COLO829 (cell line): ENCODE data around the gene CAPN15.

Experiments used
- DNase-seq: peaks from one replicate; pipeline ENCODE4 v3.0.0; 2012; ENCODE audit warnings: low spot score

CAPN15 gene

DNA sequence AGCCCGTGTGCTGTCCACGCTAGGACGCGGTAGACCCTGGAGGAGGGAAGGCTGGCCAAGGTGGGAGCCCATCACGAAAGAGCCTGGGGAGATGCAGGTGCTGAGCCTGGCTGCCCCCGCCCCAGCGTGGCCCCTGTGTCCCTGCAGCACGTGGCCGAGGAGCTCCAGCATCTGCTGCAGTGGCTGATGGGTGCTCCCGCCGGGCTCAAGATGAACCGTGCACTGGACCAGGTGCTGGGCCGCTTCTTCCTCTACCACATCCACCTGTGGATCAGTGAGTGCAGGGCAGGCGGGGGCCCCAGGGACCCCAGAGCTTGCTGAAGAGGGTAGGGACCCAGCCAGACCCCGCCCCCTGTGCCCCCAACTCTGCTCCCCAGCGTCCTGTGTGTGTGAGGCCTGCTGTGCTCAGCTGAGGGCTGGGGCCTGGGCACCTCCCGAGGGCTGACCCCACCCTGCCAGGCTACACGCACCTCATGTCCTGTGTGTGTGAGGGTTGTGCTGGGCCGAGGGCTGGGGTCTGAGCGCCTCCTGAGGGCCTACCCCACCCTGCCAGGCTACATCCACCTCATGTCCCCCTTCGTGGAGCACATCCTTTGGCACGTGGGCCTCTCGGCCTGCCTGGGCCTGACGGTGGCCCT is 50.8 kb downstream of the CAPN15 start:
- DNase-seq, result no peak

DNA sequence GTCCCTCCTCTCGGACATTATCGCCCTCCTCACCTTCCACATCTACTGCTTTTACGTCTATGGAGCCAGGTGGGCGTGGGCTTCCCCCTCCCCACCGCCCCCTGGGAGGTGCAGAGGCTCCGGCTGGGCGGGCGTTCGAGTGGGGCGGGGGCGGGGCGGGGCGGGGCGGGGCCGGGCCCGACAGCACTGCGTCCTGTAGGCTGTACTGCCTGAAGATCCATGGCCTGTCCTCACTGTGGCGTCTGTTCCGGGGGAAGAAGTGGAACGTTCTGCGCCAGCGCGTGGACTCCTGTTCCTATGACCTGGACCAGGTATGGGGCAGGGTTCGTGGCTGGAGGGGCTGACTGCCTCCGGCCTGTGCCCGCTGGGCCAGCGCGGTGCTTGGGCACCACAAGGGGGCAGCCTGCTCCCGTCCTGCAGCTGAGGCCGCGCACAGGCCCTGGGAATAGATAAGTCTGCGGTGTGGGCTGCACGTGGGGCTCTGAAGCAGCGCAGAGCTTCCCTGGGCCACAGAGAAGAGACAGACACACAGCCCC is 51.4 kb downstream of the CAPN15 start:
- peak; percentile 39 for DNase-seq

DNA sequence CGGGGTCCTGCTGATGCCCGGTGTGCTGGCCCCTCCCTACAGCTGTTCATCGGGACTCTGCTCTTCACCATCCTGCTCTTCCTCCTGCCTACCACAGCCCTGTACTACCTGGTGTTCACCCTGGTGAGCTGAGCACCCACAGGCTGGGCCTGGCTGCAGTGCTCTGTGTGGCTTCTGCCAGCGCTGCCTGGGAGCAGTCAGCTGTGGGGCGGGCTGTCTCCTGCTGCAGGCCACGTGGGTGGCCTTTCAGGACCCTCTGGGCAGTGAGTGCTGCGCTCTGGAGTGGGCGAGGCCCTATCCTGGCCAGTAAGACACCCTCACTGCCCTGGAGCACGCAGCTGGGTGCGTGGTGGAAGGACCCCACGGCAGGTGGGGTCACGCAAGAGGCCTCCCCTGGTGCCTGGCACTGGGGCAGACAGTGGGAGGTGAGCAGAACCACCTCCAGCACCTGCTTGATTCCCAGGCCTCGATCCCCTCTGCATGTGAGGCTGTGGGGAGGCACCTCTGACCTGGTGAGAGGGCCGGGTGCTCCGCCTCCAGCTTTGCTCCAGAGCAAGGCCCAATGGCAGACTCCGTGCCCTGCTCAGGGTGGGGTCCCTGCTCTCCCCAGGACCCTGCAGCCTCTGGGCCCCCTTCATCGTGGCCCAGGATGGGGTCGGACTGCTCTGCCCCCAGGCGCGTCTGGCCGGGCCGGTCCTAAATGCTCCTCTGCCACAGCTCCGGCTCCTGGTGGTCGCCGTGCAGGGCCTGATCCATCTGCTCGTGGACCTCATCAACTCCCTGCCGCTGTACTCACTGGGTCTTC is 52.8 kb downstream of the CAPN15 start:
- no peak for DNase-seq

DNA sequence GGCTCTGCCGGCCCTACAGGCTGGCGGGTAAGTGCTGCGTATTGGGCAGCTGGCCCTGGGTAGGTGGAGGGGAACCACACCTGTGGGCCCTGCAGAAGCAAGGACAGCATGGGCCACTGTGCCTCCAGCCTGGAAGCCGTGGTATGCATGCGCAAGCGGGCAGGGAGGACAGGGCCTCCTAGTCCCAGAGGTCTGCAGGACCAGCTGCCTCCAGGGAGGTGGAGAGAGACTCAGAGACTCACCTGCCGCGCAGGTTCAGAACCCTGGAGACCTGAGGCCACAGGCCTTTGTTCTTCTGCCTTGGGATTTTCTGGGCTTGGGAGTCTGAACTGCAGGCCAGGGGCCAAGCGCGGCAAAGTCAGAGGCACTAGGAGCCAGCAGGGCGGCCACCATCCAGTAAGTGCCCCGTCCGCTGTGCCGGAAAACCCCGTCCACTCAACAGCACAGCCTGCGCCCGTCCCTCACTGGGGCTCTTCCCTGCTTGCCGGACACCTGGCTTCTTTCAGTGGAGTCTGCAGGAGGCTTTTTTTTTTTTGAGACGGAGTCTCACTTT is 53.5 kb downstream of the CAPN15 start:
- no peak for DNase-seq

DNA sequence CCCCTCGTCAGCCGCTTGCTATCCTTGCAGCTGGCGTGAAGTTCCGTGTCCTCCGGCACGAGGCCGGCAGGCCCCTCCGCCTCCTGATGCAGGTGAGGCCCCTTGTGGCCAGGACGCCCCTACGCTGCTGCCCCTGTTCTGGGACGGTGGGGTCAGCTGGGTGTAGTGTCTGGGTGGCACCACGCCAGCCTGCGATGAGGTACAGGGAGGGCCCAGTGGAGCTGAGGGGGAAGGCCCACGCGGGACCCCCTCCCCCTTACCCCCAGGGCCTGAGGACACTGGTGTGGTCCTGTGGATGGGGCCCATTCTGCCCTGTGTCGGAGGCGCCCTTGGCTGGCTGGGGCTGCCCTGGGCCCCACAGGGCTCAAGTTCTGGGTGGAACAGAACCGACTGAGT is 54.7 kb downstream of the CAPN15 start:
- DNase-seq, result no peak

DNA sequence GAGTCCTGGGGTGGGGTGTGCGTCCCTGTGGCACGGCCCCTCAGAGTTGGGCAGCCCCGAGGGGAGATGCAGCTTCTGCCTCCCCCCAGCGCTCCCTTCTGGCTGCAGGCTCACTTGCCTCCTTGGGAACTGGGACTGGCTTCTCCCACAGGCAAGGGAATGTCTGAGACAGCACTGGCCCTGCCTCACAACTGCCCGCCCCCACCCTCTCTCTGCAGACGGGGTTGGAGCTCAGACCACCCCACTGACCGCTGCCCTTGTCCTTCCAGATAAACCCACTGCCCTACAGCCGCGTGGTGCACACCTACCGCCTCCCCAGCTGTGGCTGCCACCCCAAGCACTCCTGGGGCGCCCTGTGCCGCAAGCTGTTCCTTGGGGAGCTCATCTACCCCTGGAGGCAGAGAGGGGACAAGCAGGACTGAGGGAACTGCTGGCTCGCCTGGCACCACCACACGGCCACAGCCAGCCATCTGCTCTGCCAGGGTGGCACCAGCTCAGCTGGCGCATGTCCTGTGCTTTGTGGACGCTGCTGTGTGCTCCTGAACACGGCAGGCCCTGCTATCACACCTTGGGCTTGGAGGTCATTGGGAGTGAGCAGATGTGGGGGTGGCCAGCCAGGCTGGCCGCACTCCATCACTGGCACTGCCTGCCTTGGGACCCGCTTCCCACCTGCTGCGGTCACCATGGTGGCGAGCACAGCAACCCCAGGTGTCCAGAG is 55.3 kb downstream of the CAPN15 start:
- DNase-seq, result no peak

DNA sequence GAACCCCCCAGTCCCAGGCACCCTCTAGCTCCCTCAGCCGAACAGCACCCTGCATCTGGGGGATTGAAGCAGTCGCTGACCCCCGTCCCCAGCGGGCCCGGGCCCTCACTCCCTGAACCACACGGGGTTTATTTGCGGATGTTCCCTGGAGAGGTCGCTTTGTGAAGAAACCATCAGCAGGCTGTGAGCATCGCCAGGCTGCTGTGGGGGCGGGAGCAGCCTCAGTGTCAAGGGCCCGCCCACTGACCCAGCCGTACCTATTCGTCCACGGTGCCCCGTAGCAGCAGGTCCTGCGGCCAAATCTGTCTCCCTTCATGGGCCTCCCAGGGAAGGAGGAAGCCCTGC is 55.9 kb downstream of the CAPN15 start:
- DNase-seq, result no peak

DNA sequence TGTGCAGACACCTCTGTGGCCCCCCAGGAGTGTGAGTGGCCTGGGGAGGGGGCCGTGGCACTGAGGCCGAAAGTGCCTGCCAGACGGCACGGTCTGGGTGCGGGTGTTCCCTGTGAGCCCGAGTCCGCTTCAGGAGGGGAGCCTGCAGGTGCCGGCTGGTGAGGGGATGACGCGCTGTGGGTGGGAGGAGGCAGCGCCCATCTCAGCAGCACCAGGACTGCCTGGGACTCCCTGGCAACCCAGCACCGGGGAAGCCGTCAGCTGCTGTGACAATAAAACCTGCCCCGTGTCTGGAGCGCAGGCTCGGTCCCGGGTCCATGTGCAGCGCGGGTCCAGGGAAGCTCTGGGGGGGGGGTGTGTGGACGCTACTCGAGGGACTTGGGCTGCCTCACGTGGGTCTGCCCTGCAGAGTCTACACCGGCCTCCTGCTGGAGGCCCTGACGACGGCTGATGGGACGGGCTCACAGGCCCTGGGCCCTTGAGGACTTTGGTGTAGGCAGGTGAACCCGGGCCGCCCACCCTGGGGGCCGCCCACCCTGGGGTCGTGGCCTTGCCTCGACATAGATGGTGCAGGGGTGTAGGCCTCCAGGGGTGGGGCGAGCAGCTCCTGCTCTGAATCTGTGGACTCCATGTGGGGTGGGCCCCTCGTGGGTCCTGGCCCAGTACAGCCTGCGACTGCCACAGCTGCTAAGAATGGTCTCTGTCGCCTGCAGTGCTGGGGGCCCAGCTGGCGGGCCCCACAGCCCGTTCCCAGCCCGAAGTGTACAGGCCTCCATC is 56.5 kb downstream of the CAPN15 start:
- no peak for DNase-seq

DNA sequence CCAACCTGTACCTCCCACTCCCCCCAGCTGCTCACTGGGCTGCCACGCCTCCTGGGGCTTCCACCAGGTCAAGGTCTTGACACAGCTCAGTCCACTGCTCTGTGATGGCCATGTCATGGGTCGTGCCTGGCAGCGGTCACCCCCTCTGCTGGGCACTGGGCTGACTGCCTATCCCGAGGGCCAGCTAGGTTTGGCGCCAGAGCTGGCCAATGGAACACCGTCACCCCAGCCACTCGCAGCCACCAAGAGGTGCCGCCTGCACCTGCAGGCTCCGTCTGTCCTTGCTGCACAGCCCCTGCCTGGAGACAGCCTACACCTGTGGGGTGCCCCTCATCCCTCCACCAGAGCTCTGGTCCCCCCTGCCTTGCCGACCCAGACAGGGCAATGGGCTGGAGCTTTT is 57.8 kb downstream of the CAPN15 start:
- no peak for DNase-seq

DNA sequence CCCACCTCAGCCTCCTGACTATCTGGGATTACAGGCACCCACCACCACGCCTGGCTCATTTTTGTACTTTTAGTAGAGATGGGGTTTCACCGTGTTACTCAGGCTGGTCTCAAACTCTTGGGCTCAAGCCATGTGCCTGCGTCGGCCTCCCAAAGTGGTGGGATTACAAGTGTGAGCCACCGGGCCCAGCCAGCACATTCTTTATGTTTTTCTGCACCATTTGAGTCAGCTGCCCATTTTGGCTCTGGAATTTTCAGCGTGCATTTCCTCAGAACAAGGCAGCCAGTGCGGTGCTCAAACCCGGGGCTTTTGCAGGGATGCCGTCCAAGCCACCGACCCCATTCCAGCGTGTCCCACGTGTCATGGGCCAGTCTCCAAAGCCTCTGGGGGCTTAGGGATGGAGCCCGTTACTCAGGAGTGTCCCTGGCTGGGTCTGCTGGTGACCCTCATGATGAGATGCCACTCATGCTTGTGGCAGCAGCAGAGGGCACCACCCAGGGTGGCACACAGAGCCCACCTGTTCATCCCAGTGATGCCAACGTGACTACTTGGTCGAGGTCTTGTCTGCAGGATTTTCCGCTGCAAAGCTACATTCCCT is 58.6 kb downstream of the CAPN15 start:
- DNase-seq, result no peak

DNA sequence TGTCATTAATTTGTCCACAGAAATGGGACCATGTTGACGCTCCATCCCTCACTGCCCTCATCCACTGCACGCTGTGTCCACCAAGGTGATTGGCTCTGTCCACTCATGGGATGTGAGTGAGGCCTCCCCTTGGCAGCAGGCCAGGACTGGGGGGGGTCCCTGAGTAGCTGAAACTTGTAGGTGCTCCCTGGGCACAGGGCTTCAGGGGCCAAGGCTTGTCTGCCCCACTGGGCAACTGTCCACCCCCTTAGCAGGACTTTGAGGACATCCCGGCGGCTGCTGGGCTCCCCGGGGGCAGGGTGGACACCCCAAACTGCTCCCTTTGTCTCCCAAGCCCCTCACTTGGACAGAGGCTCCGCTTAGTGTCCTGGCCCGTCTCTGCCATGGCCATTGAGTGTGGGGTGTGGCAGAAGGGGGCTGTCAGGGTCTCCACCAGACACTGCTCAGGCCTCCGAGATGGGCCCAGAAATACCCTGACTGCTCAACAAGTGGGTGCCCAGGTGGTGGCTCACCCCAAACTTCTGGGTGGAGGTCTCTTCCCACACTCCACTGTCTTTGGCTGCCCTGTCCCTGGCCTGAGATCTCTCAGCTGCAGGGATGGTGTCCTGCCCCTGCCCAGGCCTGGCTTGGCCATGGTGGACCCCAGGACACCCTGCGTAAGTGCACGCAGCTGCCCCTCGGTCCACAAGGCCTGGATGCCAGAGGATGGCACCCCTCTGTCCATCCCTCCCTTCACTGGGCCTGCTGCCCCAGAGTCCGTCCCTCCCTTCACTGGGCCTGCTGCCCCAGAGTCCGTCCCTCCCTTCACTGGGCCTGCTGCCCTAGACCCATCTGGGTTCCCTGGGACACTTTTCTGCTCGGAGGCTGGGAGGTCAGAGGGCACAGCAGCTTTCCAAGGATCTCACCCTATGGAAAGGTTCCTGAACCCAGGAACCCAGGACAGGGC is 59.4 kb downstream of the CAPN15 start:
- no peak for DNase-seq

DNA sequence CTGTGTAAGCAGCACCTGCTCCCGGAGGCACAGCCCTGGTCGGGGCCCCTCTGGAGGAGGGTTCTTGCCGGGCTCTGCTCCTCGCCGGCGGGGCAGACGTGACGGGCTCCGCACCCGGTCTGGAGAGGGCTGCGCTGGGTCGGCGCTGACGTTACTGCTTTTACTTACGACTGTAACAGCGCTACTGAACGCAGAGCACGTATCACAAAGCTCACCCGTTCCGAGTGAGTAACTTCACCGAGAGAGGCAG is 61.1 kb downstream of the CAPN15 start:
- no peak for DNase-seq

DNA sequence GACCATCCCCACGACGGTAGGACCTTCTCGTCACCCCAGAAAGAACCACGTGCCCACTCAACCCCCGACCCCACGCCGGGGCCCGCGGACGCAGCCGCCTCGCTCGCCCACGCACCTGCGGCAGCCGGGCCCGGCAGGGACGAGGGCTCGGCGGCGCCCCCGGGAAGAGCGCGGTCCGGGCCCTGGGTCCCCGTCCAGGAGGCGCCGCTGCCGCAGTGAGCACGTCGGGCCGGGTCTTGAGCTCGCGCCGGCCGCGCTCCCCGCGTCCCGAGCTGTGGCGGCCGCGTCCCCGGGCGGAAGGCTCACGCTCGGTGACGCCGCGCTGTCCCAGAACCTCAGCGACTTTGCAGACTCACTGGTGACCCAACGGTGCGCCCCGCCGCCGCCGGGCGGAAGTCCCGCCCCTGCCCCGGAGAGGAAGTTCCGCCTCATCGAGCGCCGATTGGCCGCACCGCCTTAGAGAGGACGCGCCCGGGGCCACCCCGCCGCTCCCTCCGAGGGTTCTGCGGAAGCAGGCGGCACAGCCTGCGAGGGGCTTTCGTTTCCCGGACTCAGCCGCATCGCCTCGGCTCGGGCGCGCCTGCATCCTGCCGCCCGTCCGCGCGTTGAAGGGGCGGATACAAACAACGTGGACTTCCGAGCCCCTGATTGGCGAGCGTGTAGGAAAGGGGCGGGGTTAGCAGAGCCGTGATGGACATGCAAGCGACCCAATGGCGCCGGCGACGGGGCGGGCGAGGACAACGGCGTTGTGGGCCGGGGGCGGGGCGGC is 61.6 kb downstream of the CAPN15 start:
- DNase-seq, result peak; percentile 86

DNA sequence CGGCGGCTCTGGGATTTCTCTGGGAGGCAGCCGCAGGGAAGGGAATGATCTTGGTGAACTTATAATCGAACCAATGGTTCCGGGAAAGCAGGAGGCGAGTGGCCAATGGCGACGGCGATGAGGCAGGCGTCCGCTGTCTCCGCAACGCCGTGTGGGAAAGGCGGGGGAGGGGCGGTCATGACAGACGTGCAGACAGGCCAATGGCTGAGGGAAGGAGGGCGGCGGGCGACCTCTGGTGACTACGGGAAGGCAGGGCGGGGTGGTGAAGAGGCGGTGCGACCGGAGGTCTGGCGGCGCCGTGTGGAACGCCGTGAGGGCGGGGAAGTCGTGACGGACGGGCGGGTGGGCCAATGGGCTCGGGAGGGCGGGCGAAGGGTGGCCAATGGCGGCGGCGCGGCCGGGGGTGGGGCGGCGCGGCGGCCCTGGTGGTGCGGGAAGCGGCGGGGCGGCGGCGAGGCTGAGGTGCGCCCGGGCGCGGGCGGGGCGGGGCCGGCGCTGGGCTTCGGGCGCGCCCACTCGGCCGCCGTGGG is 62.2 kb downstream of the CAPN15 start, which contains the start of gene RAB40C:
TSS of gene RAB40C (plus strand) at position 409 of the 530 bp plus-strand sequence. CDS start 226 bp downstream, outside the sequence.
- peak; percentile 93 for DNase-seq

DNA sequence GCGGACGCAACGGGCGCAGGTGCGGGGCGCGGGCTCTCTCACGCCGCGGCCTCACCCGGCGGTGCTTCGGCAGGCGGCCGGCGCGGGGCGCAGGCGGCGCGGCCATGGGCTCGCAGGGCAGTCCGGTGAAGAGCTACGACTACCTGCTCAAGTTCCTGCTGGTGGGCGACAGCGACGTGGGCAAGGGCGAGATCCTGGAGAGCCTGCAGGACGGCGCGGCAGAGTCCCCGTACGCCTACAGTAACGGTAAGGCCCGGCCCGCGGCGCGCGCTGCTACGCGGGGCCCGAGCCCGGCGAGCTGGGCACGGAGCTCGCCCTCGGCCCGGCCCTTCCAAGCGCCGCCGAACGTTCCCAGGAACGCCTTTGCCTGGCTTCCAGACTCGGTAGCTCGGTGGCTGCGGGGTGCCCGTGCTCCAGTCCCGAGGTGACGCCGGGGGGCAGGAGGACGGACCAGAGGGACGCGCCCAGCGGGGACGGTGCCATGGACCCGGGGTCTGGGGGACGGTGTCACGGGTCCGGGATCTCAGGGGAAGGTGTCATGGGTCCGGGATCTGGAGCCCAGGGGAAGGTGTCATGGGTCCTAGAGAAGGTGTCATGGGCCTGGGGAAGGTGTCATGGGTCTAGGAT is 62.8 kb downstream of the CAPN15 start:
- DNase-seq, result no peak

DNA sequence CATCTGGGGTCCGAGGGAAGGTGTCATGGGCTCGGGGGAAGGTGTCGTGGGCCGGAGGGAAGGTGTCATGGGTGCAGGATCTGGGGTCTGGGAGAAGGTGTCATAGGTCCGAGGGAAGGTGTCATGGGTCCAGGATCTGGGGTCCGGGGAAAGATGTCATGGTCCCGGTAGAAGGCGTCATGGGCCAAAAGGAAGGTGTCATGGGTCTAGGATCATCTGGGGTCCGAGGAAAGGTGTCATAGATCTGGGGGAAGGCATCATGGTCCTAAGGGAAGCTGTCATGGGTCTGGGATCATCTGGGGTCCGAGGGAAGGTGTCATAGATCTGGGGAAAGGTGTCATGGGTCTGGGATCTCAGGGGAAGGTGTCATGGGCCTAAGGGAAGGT is 63.3 kb downstream of the CAPN15 start:
- no peak for DNase-seq

DNA sequence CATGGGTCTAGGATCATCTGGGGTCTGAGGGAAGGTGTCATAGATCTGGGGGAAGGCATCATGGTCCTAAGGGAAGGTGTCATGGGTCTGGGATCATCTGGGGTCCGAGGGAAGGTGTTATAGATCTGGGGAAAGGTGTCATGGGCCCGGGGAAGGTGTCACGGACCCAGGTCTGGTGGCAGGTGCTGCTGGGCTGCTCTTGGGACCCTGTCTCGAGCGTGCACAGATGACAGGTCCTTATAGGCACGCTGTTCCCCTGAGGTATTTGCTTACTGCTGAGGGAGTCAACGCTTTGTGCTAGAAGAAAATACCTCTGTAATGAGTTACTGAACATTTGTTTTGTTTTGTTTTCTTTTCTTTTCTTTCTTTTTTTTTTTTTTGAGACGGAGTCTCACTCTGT is 63.7 kb downstream of the CAPN15 start:
- no peak for DNase-seq

DNA sequence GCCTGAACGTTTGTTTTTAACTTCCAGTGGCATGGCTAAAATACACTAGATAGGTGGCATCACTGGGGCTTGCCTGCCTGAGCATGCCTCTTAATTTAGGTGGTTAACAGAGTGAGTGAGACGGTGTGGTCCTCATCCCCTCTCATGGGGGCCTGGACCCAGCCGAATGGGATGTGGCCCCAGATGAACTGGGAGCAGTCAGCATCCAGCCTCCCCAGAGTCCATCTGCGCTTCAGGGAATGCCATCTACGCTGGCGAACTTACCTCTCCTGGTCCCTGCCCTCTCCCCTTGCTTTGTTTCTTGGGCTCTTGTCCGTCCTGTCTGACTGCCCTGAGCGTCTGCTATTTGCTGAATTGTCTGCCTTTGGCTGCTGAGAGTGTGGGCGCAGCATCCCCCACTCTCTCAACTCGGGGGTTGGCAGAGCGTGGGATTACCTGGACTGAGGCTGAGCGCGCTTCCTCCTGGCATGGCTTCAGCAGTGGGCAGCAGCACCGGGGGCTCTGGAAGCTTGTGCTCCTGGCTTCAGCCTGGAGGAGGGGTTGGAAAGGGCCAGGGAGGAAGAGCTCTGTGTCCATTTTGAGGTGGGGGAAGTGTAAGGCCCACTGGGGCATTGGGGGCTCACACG is 64.5 kb downstream of the CAPN15 start:
- no peak for DNase-seq
